IPS DF 19.7 (cell line): ENCODE results near the gene TMED6.

Source experiments
- DNase-seq: peaks from one replicate; pipeline ENCODE4 v3.0.0-alpha.2; 2013; ENCODE audit warnings: low read depth, low spot score

The TMED6 gene

DNA sequence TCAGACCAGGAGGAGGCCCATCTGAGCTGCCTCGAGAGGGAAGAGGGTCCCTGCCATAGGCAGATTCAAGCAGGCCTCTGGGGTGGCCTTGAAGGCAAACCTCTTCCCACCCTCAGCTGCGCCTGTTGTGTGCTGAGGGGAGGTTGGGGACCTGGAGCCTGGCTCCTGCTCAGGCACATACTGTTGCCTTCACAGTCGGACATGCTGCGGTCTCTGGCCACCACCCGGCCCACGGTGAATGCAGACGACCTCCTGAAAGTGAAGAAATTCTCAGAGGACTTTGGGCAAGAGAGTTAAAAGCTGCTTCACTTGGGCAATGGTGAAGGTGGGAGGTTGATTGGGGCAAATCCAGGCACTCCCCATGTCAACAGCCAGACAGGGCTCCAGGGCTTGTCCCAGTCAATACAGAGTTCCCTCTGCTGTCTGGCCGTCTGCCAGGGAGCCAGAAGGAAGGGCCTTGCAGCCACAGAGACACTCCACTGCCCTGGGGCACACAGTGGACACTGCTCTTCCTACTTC is 27.5 kb downstream of the TMED6 start:
- no peak for DNase-seq

DNA sequence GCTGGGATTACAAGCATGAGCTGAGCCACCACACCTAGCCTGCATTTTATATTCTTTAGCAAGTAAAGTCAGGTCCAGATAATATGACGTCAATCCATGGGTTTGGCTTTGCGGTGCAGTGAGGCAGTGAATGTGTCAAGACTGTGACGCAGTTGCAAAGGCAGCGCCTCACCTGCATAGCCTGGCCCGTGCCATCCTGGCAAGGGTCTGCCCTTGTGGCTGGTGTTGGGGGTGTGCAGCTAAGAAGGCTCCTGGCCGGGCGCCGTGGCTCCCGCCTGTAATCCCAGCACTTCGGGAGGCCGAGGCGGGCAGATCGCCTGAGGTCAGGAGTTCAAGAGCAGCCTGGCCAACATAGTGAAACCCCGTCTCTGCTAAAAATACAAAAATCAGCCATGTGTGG is 28.2 kb downstream of the TMED6 start:
- DNase-seq: no peak

DNA sequence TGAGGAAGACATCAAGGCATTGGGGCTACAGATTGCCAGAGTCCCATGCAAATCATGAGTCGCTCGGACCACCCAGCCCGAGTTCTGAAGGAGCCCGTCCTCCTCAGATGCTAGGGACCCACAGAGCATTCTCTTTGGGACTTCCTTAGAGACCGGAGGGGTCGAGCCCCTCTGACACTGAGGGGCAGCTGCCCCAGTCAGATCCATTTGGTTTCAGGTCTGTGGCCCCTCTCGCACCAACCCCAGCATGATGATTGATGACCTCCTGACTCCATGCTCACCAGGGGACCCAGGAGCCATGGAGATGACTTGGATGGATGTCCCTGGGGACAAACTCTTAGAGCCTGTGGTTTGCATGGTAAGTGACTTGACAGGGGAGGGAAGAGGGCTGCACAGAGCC is 29.2 kb downstream of the TMED6 start:
- DNase-seq: no peak

DNA sequence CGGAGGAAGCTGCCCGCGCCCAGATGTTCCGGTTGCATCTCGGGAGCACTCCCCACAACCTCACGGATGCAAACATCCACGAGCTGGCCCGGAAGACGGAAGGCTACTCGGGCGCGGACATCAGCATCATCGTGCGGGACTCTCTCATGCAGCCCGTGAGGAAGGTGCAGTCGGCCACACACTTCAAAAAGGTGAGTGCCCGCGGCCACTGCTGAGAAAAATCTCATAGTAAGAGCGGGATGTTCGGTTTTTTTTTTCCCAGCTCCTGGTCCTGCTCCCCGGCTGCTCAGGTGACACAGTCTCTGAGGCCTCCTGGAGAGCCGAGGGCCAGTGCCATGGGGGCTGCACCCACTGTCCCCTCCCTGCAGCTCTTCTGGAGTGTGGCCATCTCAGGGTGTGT is 30.5 kb downstream of the TMED6 start:
- DNase-seq: no peak

DNA sequence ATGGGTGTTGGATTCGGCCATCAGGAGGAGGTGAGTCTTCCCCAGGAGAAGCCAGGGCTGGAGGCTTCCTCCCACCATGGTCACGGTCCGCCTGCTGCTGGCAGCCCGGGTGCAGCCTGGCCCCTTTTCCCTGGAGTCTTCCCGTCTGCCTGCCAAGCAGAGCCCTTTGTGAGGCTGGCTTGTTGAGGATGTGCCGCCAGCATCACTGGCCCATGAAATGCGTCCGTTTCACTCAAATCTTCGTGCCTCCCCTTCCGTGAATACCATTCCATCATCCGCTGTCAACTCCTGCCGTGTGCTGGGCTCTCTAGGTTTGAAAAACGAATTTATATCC is 30.9 kb downstream of the TMED6 start:
- DNase-seq: no peak

DNA sequence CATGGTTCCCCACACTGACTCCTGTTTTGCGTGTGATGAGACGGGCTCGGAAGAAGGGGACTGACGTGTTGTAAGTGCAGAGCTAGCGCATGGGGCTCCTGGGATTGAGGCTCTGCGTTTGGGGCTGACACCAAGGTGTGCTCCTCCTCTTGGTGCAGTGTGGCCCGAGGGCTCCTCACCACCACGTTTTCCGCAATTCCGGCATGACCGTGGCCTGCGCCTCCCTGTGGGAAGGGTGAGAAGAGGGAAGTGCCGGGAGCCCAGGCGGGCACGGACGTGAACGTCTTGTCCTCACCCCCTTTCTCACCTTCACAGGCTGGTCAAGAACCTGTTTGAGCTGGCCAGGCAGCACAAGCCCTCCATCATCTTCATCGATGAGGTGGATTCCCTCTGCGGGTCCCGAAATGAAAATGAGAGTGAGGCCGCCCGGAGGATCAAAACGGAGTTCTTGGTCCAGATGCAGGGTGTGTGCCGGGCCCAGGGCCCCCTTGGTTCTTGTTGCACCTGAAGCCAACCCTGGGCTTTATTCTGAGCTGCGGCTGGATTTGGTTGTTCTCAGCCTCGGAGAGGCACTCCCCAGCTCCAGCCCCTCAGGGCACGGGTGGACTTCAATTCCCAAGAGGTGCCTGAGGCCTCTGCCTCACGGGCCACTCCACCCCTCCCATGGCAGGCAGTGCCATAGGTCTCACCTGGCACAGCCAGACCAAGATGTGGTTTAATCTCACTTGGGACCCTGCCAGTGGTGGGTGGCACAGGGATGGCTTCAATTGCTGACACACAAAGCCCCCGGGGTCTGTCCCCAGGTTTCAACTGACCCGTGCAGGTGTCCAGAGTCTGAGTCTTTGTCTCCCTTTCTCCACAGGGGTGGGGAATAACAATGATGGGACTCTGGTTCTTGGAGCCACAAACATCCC is 31.5 kb downstream of the TMED6 start:
- DNase-seq: no peak

DNA sequence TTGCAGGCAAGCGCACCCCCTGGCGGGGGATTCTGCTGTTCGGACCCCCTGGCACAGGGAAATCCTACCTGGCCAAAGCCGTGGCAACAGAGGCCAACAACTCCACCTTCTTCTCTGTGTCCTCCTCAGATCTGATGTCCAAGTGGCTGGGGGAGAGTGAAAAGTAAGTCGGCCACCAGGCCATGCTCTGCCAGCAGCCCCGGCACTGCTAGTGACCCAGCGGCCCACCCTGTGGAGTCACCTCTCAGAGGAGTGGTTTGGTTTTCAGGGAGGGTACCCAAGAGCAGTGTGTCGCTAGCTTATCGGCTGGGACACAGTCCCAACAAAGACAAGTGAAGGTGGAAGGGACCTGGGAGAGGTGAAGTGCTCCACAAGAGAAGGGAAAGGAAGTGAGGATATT is 32.2 kb downstream of the TMED6 start:
- no peak for DNase-seq

DNA sequence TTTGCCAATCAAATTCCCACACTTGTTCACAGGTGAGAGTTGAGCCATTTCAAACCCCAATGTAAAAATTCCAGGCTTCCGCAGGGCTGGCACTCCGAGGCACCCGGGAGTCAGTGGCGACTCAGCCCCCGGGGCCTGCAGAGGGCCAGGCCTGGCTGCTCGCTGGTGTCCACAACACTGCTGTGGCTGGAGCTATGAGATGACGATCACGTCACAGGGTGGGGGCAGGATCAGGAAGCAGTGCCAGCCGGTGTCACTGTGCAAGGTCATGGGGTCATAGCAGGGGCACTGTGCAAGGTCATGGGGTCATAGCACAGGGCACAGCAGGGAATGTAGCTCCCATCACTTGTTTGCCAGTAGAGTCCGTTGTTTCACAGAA is 32.7 kb downstream of the TMED6 start:
- DNase-seq: no peak

DNA sequence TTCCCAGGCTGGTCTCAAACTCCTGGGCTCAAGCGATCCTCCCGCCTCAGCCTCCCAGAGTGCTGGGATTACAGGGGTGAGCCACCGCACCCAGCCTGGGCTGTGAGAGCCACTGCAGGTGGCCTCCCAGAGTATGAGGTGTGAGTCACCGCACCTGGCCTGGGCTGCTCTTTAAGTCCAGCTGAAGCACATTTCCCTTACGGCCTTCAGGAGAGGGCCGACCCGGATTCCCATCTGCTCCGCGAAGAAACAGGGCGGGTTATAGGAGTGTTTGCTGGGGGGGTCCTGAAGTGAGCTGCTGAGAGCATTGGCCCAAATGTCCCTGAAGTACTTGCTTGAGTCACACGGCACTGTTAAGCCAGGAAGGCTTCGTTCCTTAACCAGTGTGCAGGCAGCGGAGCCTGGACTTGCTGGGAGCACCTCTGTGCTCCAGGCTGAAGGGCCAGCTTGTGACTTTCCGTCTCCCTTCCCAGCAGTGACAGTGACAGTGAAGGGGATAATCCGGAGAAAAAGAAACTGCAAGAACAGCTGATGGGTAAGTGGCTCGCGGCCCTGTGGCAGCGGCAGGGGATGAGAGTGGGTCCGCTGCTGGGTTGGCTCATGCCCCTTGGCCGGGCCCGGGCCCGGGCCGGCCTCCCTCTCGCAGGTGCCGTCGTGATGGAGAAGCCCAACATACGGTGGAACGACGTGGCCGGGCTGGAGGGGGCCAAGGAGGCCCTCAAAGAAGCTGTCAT is 33.2 kb downstream of the TMED6 start:
- no peak for DNase-seq

DNA sequence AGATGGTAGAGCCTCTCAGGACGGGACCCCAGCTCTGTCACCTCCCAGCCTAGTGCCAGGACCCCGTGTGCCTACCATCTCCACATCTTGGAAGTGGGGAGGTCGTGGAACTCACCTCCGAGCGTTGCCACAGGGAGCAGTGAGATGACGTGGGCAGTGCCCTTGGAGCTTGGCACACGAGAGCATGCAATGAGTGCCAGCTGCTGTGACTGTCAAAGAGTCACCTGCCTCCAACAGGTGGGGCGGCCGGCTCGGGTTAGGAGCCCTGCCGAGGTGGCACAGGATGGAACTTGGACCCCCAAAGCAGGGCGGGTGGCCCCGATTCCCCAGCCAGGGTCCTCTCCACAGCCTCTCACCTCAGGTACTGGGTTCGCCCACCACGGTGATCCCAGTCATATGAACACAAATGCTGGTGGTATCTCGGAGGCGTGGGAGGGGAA is 35.0 kb downstream of the TMED6 start:
- no peak for DNase-seq

DNA sequence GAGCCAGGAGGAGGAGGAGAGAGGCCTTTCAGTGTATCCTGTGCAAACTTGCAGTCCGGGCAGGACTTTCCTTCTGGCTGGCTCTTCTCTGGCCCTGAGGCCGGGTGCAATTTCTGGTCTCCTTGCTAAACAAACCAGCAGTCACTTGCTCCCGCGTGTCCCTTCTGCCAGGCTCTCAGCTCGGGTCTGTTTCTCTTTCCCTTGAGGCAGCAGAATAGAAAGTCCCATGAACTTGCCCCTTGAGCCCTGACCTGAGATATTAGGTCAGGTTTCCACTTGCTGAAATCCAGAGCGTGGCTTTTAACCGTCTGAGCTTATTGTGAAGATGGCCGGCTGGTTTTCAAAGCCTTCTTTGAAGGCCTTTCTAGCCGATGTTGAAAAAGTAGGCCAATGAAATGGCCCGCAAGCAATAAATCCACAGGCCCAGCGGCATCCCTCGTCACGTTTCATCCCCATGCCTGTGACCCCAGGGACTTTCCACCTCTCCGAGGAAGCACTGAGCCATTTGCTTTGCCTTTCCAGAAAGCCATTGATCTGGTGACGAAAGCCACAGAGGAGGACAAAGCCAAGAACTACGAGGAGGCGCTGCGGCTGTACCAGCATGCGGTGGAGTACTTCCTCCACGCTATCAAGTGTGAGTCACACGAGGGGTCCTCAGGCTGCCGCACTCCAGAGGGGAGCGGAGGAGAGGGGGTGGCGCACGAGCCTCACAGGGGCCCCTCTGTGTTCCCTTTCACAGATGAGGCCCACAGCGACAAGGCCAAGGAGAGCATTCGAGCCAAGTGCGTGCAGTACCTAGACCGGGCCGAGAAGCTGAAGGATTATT is 35.9 kb downstream of the TMED6 start:
- DNase-seq: no peak

DNA sequence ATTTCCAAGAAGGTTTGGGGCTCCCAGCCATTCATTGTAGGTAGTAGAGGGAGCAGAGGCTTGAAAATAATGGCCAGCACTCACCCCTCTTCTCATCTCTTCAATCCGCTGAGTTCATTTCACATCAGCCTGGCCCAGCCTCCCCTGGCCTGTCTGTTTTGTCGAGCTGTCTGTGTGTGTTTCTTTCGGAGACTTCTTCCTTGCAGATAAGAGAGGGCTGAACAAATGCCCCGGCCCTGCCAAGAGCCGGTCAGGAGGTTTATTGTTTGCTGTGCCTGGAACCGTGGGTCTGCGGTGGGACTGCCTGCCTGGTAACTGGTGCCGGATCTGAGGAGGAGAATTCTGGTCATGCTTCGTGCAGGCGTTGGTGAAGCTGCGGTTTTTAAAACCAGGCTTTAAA is 37.1 kb downstream of the TMED6 start:
- DNase-seq: no peak

DNA sequence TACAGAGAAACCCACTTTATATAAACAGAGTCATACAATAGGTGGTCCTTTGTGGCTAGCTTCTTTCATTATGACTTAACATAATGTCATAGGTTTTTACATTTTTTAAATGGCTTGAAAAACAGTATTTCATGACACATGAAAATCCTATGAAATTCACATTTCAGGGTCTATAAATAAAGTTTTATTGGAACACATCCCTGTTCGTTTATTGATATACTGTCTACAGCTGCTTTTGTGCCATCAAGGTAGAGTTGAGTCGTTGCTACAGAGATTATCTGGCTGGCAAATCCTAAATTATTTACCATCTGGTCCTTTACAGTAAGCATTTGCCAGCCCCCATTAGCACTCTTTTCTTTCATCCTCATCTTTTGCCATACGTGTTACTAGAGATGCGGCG is 38.1 kb downstream of the TMED6 start:
- no peak for DNase-seq

DNA sequence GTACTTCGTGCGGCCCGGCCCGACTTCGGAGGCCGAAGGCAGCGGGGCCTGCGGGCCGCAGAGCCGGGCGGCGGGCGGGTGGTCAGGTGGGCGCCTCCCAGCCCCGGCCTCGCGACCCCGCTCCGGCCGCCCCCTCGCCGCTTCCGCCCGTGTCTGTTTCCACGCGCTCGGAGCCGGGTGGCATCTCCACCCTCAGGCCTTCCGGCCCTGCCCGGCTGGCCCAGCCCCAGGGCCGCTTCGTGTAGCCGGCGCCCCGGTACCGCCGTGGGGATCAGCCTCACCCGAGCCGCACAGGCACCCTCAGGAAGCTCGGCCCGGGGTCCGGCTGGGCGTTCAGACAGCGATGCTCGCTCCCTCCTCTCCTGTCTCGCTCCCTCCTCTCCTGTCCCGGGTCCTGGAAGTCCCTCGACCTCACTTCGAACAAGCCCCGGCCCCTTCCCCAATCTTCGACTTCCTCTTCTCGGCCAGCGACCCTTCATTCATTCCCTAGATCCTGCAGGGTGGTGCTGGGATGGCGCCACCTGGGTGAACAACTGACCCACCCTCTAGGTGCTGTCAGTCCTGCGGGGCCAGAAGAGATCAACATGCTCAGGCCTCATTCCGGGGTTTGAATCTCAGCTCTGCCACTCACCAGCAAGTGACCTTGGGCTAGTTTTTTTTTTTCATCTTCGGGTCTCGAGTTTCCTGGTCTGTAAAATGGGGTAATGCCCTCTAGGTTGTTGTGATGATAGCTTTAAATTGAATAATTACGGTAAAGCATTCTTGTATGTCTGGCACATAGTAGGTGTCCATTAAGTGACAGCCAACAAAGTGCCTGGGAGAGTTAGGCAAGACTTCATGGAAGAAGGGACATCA is 39.8 kb downstream of the TMED6 start:
- DNase-seq: no peak

DNA sequence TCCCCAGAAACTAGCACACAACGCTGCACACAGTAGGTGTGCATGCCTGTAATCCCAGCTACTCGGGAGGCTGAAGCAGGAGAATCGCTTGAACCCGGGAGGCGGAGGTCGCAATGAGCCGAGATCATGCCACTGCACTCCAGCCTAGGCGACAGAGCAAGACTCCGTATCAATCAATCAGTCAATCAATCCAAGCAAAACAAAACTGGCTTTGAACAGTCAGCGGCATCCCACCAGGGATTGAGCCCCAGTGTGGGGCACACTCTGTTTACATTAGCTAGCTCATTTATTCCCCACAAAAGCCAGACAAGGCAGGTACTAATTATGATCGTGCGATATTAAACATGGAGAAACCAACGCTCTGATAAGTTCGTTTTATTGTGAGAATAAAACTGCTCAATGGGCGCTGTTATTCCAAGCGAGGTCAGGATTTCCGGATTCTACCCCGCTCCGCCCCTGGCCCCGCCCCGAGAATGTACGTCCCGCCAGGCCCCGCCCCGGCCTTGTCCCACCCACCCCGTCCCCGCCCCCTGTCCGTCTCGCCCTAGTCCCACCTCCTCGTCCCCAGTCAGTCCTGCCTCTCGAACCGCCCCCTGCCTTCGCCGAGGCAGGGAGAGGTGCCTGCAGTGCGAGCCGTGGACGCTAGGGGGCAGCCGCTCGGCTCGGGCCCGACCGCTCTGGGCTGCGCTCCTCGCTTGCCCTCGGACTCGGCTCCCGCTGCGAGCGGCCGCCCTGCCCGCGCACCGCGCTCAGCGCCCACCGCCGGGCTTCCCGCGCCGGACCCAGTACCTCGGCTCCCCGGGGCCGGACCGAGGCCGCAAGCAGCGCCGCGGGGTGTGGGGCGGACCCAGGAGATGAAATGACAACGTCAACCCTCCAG is 40.7 kb downstream of the TMED6 start, which contains the start of gene VPS4A:
Gene VPS4A, plus strand, starts transcription at position 698 of the 880 bp plus-strand sequence. Its CDS starts 162 bp downstream, at position 860.
- DNase-seq: peak; percentile 59

DNA sequence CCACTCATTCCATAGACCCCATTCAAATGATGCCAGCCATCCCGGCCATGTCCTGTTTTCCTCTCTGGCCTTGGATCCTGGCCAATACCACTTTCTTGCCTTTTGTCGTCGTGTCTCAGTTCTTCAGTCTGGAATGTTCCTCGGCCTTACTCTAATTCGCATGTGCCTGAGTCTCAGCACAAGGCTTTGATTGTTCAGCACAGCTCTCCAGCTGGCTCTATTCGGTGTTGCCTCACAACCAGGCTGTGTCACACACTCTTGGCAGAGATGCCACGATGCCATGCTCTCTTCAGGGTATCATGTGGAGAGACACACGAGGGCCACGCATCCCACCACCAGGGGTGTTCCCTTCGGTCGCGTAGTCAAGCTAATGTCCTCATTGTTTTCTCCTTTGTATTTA is 42.3 kb downstream of the TMED6 start:
- no peak for DNase-seq

DNA sequence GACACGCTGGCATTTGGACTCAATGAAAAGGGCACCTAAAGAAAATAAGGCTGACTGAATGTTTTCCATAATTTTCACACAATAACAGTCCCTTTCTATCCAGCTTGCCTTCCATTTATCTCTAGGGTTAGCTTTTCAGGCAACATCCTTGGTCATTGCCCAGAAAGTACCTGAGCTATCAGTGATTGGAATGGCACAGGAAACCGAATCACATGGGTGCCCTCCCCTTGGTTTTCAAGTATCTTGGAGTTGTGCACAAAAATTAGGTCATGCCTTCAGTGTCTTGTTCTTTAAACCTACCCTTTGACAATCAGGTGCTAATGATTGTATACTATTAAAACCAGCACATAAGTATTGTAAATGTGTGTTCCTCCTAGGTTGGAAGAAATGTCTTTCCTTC is 43.7 kb downstream of the TMED6 start:
- DNase-seq: no peak

DNA sequence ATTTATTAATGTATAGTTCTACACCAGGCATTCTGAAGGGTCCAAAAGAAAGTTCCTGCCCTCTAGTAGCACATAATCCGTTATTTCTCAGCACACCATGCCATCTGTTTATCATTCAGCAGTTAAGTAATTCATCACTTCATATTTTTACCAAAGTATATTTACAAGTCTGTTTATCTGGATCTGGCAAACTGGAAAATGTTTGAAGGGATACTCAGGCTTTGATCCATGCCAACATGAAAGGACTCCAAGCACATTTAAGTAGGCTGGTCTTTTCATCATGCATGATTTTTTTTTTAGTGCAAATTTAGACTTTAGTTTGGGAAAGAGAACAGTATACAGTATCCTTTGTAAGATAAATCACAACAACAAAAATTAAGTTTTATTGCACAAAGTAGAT is 44.5 kb downstream of the TMED6 start:
- no peak for DNase-seq

DNA sequence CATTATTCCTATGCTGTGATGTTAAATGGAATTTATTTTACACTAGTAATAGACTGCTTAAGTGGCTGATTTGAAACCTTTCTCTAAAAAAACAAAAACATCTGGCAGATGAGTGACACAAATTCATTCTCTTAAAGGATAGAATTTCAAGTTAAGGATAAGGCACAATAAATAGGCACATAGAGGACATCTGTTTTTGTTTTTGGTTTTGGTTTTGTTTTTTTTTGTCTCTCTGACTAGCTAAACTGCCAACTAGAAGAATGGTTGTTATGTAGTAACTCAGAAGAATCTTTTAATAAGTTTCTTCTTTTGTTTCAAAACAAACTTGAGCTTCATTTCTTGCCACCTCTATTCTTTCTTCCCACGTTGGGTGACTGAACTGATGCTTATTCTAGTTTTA is 45.6 kb downstream of the TMED6 start:
- no peak for DNase-seq

DNA sequence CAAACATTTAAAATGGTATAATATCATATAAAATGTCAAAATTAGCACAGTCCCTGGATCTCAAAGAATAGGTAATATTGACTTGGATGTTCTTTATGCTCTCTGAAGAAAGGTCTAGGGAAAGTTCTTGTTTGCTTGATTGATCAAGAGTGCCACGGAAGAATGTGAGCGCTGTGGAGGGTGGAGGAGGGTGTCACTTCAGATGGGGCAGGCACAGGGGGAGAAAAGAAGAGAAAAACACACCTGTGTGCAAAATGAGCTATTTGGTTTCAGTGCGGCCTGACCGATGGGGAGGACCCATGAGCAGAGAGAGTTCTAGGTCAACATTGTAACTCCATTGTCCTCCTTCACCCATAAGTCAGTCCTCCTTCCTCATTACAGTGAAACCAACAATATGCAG is 49.3 kb downstream of the TMED6 start:
- no peak for DNase-seq
